KBM-7 (cell line): ENCODE data around the gene GHRH.

Experiments
- DNase-seq: peaks from one replicate; pipeline ENCODE4 v3.0.0-alpha.2; 2015
- in situ Hi-C: fragments of 300-500 bp; cut with MboI; formaldehyde crosslinking; loops from 2 replicates; pipeline ENCODE4 v1.14.3; 2020; ENCODE audit warnings: low sequenced_read_pairs, low pct_unique_long_range_greater_than_20kb, mixed read lengths

Gene GHRH

GRCh38 chr20:37222086-37222485, 39.5 kb downstream of the GHRH start:
- in situ Hi-C loops: no loop called here
- DNase-seq: no peak

- no peak for DNase-seq
Observed at GRCh38 chr20:37220731-37221130, 40.9 kb downstream of the GHRH start.

GRCh38 chr20:37219751-37220668, 41.6 kb downstream of the GHRH start:
- no peak for DNase-seq

More at GRCh38 chr20:37220731-37221130, 40.9 kb downstream of the GHRH start:
- in situ Hi-C loops: no loop called here

GRCh38 chr20:37218976-37219375, 42.6 kb downstream of the GHRH start:
- DNase-seq: no peak
- in situ Hi-C loops: no loop called here

More at GRCh38 chr20:37219751-37220668, 41.6 kb downstream of the GHRH start:
- in situ Hi-C loops: no loop called here

- no peak for DNase-seq
- in situ Hi-C loops: no loop called here
Observed at GRCh38 chr20:37218441-37218840, 43.2 kb downstream of the GHRH start.

GRCh38 chr20:37209661-37210314, 51.8 kb downstream of the GHRH start:
- in situ Hi-C loops: no loop called here
- DNase-seq: no peak

GRCh38 chr20:37209193-37209592, 52.4 kb downstream of the GHRH start:
- no peak for DNase-seq
- in situ Hi-C loops: no loop called here

- no peak for DNase-seq
- in situ Hi-C loops: no loop called here
Observed at GRCh38 chr20:37207171-37207570, 54.4 kb downstream of the GHRH start.

GRCh38 chr20:37205794-37206193, 55.8 kb downstream of the GHRH start:
- no peak for DNase-seq
- in situ Hi-C loops: no loop called here

- in situ Hi-C loops: no loop called here
Observed at GRCh38 chr20:37205130-37205529, 56.5 kb downstream of the GHRH start.

GRCh38 chr20:37204056-37204455, 57.6 kb downstream of the GHRH start:
- no peak for DNase-seq
- in situ Hi-C loops: no loop called here

More at GRCh38 chr20:37205130-37205529, 56.5 kb downstream of the GHRH start:
- DNase-seq: no peak

GRCh38 chr20:37202267-37202943, 59.2 kb downstream of the GHRH start:
- peak; percentile 54 for DNase-seq
- in situ Hi-C loops: no loop called here

GRCh38 chr20:37201827-37202162, 59.8 kb downstream of the GHRH start:
- no peak for DNase-seq
- in situ Hi-C loops: no loop called here
